ENCODE data around the gene SDCCAG8. TPM values are rescaled to one million over a fixed set of nuclear protein-coding genes. Genes with fewer than 3 reads are reported as not detected.

SDCCAG8 gene
- total RNA-seq, 1 donor from 2014 or later = 97.1 TPM

- peaks cover 0 to 45% of the 10 kb centered on the region in 2 donors for H3K36me3 ChIP-seq
- H3K9me3 ChIP-seq = peaks cover 0 to 8% of the 10 kb centered on the region in 2 donors
- H3K4me3 ChIP-seq = no peak overlapping the region
- peaks cover 4 to 8% of the 10 kb centered on the region in 2 donors for H3K4me1 ChIP-seq
- intact Hi-C loops (cut with DNase I) = no loop called here
- no peak overlapping the region for H3K27ac ChIP-seq
- TF ChIP-seq, protein P1, sequence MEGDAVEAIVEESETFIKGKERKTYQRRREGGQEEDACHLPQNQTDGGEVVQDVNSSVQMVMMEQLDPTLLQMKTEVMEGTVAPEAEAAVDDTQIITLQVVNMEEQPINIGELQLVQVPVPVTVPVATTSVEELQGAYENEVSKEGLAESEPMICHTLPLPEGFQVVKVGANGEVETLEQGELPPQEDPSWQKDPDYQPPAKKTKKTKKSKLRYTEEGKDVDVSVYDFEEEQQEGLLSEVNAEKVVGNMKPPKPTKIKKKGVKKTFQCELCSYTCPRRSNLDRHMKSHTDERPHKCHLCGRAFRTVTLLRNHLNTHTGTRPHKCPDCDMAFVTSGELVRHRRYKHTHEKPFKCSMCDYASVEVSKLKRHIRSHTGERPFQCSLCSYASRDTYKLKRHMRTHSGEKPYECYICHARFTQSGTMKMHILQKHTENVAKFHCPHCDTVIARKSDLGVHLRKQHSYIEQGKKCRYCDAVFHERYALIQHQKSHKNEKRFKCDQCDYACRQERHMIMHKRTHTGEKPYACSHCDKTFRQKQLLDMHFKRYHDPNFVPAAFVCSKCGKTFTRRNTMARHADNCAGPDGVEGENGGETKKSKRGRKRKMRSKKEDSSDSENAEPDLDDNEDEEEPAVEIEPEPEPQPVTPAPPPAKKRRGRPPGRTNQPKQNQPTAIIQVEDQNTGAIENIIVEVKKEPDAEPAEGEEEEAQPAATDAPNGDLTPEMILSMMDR (IDR thresholded peaks at IDR 0.05) = no peak
- no peaks in the 10 kb centered on the region for H3K27me3 ChIP-seq
- DNase-seq (ENCODE audit: low spot score in 2 of 2) = no peak
These were observed 35.5 kb downstream of the SDCCAG8 start for GRCh38 chr1:243291292-243291691.

GRCh38 chr1:243292117-243292516 lies 36.3 kb downstream of the SDCCAG8 start:
- TF ChIP-seq, protein P1 (IDR thresholded peaks at IDR 0.05) = no peak
- no peak for DNase-seq (ENCODE audit: low spot score in 2 of 2)
- Histone ChIP-seq H3K27me3 (no peaks in the 10 kb centered on the region), H3K27ac (no peak overlapping the region), H3K36me3 (peaks cover 0 to 45% of the 10 kb centered on the region in 2 donors), H3K9me3 (peaks cover 0 to 8% of the 10 kb centered on the region in 2 donors), H3K4me1 (peaks cover 4 to 8% of the 10 kb centered on the region in 2 donors), H3K4me3 (no peak overlapping the region)
- intact Hi-C loops (cut with DNase I) = no loop called here

DNA sequence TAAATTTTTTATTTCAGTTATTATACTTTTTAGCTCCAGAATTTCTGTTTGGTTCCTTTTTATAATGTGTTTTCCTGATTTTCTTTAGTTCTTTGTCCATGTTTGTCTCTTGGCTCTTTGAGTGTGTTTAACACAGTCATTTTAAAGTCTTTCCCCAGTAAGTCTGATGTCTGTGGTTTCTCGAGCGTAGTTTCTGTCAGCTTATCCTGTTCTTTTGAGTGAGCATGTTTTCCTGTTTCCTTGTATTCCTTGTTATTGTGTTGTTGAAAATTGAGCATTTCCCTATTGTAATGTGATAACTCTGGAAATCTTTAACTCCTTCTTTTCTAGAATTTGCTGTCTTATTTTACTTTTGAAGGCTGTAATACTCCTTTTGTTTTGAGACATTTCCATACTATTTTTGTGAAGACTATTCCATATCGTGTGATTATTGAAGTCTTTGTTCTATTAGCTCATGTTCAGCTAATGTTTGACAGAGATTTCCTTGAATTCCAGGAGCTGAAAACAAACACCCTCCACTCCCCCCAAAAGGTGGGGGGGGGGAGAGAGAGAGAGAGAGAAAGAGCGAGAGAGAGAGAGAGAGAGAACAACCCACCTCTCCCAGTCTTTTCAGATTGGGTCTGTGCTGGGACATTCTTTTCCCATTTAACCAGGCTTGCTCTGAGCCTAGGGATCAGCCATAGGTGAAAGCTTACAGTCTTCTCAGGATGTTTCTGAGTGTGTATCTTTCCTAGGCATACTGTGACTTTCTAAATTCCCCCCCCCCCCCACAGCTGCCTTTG lies 38.3 kb downstream of the SDCCAG8 start:
- TF ChIP-seq, protein P1 (IDR thresholded peaks at IDR 0.05) = no peak
- no peak overlapping the region for H3K27ac ChIP-seq
- no peak for DNase-seq (ENCODE audit: low spot score in 2 of 2)
- intact Hi-C loops (cut with DNase I) = no loop called here
- no peak overlapping the region for H3K4me3 ChIP-seq
- H3K9me3 ChIP-seq = peaks cover 0 to 8% of the 10 kb centered on the region in 2 donors
- H3K4me1 ChIP-seq = no peaks in the 10 kb centered on the region
- H3K27me3 ChIP-seq = no peaks in the 10 kb centered on the region
- peaks cover 1 to 39% of the 10 kb centered on the region in 2 donors for H3K36me3 ChIP-seq

DNA sequence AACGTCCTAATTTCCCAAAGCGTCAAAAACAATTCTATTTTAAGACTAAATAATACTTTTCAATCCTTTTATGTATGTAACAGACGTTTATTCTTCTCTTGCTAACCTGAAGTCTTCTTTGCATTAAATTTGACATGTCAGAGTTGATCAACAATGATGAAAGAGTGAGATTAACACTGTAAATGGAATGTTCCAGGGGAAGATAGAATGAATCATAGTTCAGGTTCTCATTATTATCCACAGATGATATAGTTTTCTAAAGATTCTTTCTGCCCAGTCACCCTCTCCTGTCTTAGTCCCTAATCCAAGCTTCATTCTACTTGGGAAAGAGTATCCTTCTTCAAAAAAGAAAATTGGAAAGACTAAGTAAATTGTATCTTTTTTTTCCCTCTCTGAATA lies 38.9 kb downstream of the SDCCAG8 start:
- TF ChIP-seq, protein P1 (IDR thresholded peaks at IDR 0.05) = no peak
- Histone ChIP-seq H3K27me3 (no peaks in the 10 kb centered on the region), H3K36me3 (peaks cover 6 to 42% of the 10 kb centered on the region in 2 donors), H3K4me3 (no peak overlapping the region), H3K4me1 (no peaks in the 10 kb centered on the region), H3K9me3 (peaks cover 0 to 8% of the 10 kb centered on the region in 2 donors), H3K27ac (no peak overlapping the region)
- intact Hi-C loops (cut with DNase I) = no loop called here
- no peak for DNase-seq (ENCODE audit: low spot score in 2 of 2)

- H3K27me3 ChIP-seq = no peaks in the 10 kb centered on the region
These were observed 43.2 kb downstream of the SDCCAG8 start for GRCh38 chr1:243299069-243299468.

More at GRCh38 chr1:243299069-243299468, 43.2 kb downstream of the SDCCAG8 start:
- H3K27ac ChIP-seq = no peak overlapping the region
- peaks cover 6 to 27% of the 10 kb centered on the region in 2 donors for H3K36me3 ChIP-seq
- intact Hi-C loops (cut with DNase I) = no loop called here
- H3K9me3 ChIP-seq = no peaks in the 10 kb centered on the region
- H3K4me3 ChIP-seq = no peak overlapping the region
- no peaks in the 10 kb centered on the region for H3K4me1 ChIP-seq
- TF ChIP-seq, protein P1 (IDR thresholded peaks at IDR 0.05) = no peak
- DNase-seq (ENCODE audit: low spot score in 2 of 2) = no peak
